GM12878 (cell line): ENCODE data around the gene FBLIM1. TPM values are rescaled to one million over a fixed set of nuclear protein-coding genes. Genes with fewer than 3 reads are reported as not detected.

ENCODE experiments used
- ATAC-seq: fragments of 200-7000 bp; cut with Tn5 transposase; 3 replicates; pipeline ENCODE4 v1.9.1; 2020; ENCODE audit warnings: mild to moderate bottlenecking, moderate library complexity
- BruUV-seq: library from RNA; stranded (reverse); fragments of 400-500 nt; replicated peaks from 2 replicates; lab custom pipeline; 2021; lab: Mats Ljungman, UMichigan
- CTCF ChIA-PET: fragments of 300-600 bp; sonication (Branson Sonifier 250); formaldehyde crosslinking; extraction: SDS; loops from one replicate; lab custom pipeline; 2021; ENCODE audit warnings: inconsistent platforms; lab: Yijun Ruan, JAX
- POLR2A ChIA-PET: fragments of 350-600 bp; formaldehyde crosslinking; extraction: SDS; loops from one replicate; lab custom pipeline; 2021; ENCODE audit warnings: inconsistent platforms; lab: Charles Lee
- RAD21 ChIA-PET: fragments of 300-600 bp; sonication (Branson Sonifier 250); formaldehyde crosslinking; loops from one replicate; lab custom pipeline; 2023; ENCODE audit warnings: antibody characterized with exemption; ENCODE audit not compliant: unreplicated experiment; lab: Charles Lee
- SMC1A ChIA-PET: fragments of 300-600 bp; sonication (Branson Sonifier 250); formaldehyde crosslinking; loops from one replicate; lab custom pipeline; 2023; ENCODE audit not compliant: unreplicated experiment, uncharacterized antibody; lab: Charles Lee
- DNase-seq: peaks from one replicate; pipeline ENCODE4 v3.0.0-alpha.2; 2011; ENCODE audit warnings: low read depth, low spot score
- FAIRE-seq: peaks from 3 replicates; lab custom pipeline; 2011; peaks lifted over from hg19 to GRCh38; lab: Jason Lieb, UNC
- H2AFZ ChIP-seq: 2 replicates; pipeline ENCODE4 v1.6.0; 2011; ENCODE audit warnings: low read depth, low read length, control low read depth; ENCODE audit not compliant: control insufficient read depth
- H3K27ac ChIP-seq: 2 replicates; pipeline ENCODE4 v1.5.1; 2011; ENCODE audit warnings: control low read depth; ENCODE audit not compliant: control insufficient read depth, insufficient read depth
- H3K27me3 ChIP-seq, 2 experiments: replicated peaks in 1 of 2; 2 replicates each; pipeline versions ENCODE4 v1.6.0 to v1.6.1; 2011; ENCODE audit warnings: low read length in 1 of 2; ENCODE audit not compliant: control insufficient read depth in 2 of 2, insufficient read depth in 2 of 2
- H3K36me3 ChIP-seq, 2 experiments: 2 replicates each; pipeline ENCODE4 v1.5.1; 2011; ENCODE audit warnings: low read length in 1 of 2; ENCODE audit not compliant: control insufficient read depth in 2 of 2, insufficient read depth in 2 of 2
- H3K4me1 ChIP-seq: 2 replicates; pipeline ENCODE4 v1.6.1; 2011; ENCODE audit warnings: mild to moderate bottlenecking, low read length, moderate library complexity, mixed read lengths; ENCODE audit not compliant: control insufficient read depth, insufficient read depth
- H3K4me2 ChIP-seq: 2 replicates; pipeline ENCODE4 v1.6.0; 2011; ENCODE audit warnings: control low read depth; ENCODE audit not compliant: control insufficient read depth, insufficient read depth
- H3K4me3 ChIP-seq: fragments of 200-600 bp; sonication (generic); 2 replicates; pipeline ENCODE4 v1.5.1; 2016
- H3K79me2 ChIP-seq: 2 replicates; pipeline ENCODE4 v1.6.0; 2011; ENCODE audit warnings: low read length; ENCODE audit not compliant: control insufficient read depth, insufficient read depth
- H3K9ac ChIP-seq: 2 replicates; pipeline ENCODE4 v1.8.0; 2011; ENCODE audit warnings: low read length, control low read depth, mixed read lengths; ENCODE audit not compliant: control insufficient read depth, insufficient read depth
- H3K9me3 ChIP-seq: replicated peaks from 3 replicates; pipeline ENCODE4 v1.5.1; 2011; ENCODE audit warnings: mild to moderate bottlenecking, low read length; ENCODE audit not compliant: control insufficient read depth, insufficient read depth
- H4K20me1 ChIP-seq: 2 replicates; pipeline ENCODE4 v1.6.0; 2011; ENCODE audit not compliant: control insufficient read depth, insufficient read depth
- BACH1 ChIP-seq: fragments of 450-650 bp; IDR thresholded peaks from 2 replicates; pipeline ENCODE4 v1.6.1; 2017; ENCODE audit warnings: mild to moderate bottlenecking, borderline replicate concordance
- CREB1 ChIP-seq: IDR thresholded peaks from 2 replicates; pipeline ENCODE4 v1.6.1; 2012; ENCODE audit warnings: low read depth, mild to moderate bottlenecking, inconsistent platforms
- CTCF ChIP-seq, 3 experiments: IDR thresholded peaks in 2 of 3; conservative IDR thresholded peaks in 1 of 3; 2 replicates each; pipeline ENCODE4 v1.5.1; 2011; ENCODE audit warnings: low read depth in 3 of 3, low read length in 3 of 3, mild to moderate bottlenecking in 3 of 3, control low read depth in 2 of 3, moderate library complexity in 2 of 3, inconsistent platforms in 1 of 3, mixed read lengths in 1 of 3; ENCODE audit not compliant: control insufficient read depth in 2 of 3, insufficient read depth in 1 of 3; ENCODE audit errors: extremely low read depth in 1 of 3
- EED ChIP-seq: sonication (generic); IDR thresholded peaks from 2 replicates; pipeline ENCODE4 v1.6.1; 2016; ENCODE audit warnings: antibody characterized with exemption, low read depth
- KAT2A ChIP-seq: conservative IDR thresholded peaks from 2 replicates; pipeline ENCODE4 v1.6.1; 2011; ENCODE audit warnings: low read depth, low read length; ENCODE audit not compliant: control insufficient read depth
- NR2C1 ChIP-seq: fragments of 450-650 bp; IDR thresholded peaks from 2 replicates; pipeline ENCODE4 v1.6.1; 2017; ENCODE audit warnings: antibody characterized with exemption, mild to moderate bottlenecking, moderate library complexity
- POLR2AphosphoS5 ChIP-seq: IDR thresholded peaks from 2 replicates; pipeline ENCODE4 v1.6.1; 2011; ENCODE audit warnings: mild to moderate bottlenecking, low read length, inconsistent platforms
- POU2F2 ChIP-seq: IDR thresholded peaks from 3 replicates; pipeline ENCODE4 v1.6.1; 2011; ENCODE audit warnings: low read depth, mild to moderate bottlenecking, low read length, borderline replicate concordance
- REST ChIP-seq: IDR thresholded peaks from 2 replicates; pipeline ENCODE4 v1.6.1; 2012; ENCODE audit warnings: mild to moderate bottlenecking, low read depth, low read length
- TAF1 ChIP-seq: IDR thresholded peaks from 2 replicates; pipeline ENCODE4 v1.6.1; 2011; ENCODE audit warnings: mild to moderate bottlenecking, low read depth, low read length, borderline replicate concordance
- WGBS: methylation state at CpG from one replicate; pipeline ENCODE4 v1.1.6; 2016; ENCODE audit warnings: low lambda C conversion rate; ENCODE audit not compliant: insufficient replicate concordance, insufficient coverage; ENCODE audit errors: missing lambda C conversion rate; 5-methylcytosine and 5-hydroxymethylcytosine counted together
- in situ Hi-C: fragments of 300-500 bp; cut with MboI; formaldehyde crosslinking; loops from 9 replicates; pipeline ENCODE4 v1.14.3; 2018; ENCODE audit warnings: mixed read lengths
- intact Hi-C: fragments of 100-400 bp; cut with micrococcal nuclease; formaldehyde crosslinking; loops from one replicate; pipeline ENCODE4 v1.14.2; 2022; ENCODE audit not compliant: unreplicated experiment
- polyA plus RNA-seq, 11 experiments: library from polyadenylated mRNA; depleted of rRNA in 4 of 11; unstranded in 6 of 11; stranded (reverse) in 5 of 11; fragments of >200 nt; fragmentation: Nextera tagmentation in 4 of 11; fragmentation: Illumina TruSeq in 1 of 11; extraction: Ambion mirVana in 4 of 11; extraction: Trizol in 1 of 11; gene quantifications; 1 replicate in 1 of 11; 2 replicates in 10 of 11; pipeline versions ENCODE4 v1.2.1 to v1.2.3, GENCODE V29; 2011 to 2016; ENCODE audit warnings: inconsistent platforms in 2 of 11, missing spikeins in 2 of 11, low read depth in 1 of 11
- total RNA-seq, 4 experiments: library from RNA; depleted of rRNA in 3 of 4; stranded (reverse); fragments of >200 nt in 3 of 4; fragmentation: Illumina TruSeq in 1 of 4; extraction: Trizol in 1 of 4; gene quantifications; 2 replicates each; pipeline versions ENCODE4 v1.2.1 to v1.2.3, GENCODE V29; 2013 to 2021
- TF ChIP-seq, protein P1 (sequence below): fragments of 450-650 bp; formaldehyde crosslinking; IDR thresholded peaks from 2 replicates; pipeline ENCODE4 v1.4.0; 2020; ENCODE audit warnings: mild to moderate bottlenecking, moderate library complexity

The FBLIM1 gene
- total and polyA plus RNA-seq, 10 of the 15 experiments (the other 5 are each of a cell fraction or from before 2014, with no cell fraction given) = 0.03 to 0.13 TPM; not detected in 8

GRCh38 chr1:15760520-15761211 lies 2.1 kb downstream of the FBLIM1 start (continued):
- TF ChIP-seq BACH1 = no peak
- TF ChIP-seq POLR2AphosphoS5 = no peak
- no peak for TF ChIP-seq POU2F2

DNA sequence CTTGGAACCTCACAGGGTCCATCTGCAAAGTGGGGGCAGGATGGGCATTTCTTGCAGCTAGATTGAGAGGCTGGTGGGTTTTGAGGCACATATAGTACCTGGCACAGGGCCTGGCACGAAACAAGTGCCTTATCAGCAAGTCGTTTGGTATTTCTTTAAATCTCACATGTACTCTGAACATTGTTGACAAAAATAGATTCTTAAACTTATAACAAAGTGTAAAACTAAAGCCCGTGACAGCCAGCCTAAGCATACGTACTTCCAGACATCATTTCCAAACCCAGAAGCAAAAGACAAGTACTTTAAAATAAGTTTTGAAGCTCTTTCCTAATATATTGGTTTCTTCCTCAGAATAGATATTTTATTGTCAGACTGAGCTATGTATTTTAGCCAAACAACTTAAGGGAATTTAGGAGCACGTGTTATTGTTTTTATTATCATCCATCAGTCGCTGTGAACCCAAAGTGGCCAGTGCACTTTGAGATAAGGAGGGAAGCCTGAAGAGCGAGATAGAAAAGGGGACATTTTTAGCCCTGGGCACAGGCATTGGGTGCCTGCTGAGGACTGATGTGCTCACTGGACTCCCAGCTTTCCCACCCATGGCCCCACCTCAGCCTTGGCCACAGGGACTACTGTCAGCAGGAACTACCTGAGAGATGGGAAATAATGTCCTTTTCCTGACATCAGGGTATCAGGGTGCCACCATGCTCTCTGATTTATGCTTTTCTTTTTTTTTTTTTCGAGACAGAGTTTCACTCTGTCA lies 3.0 kb downstream of the FBLIM1 start:
- ChIA-PET RAD21 (no interaction called here), SMC1A (no interaction called here), CTCF (interaction anchor here (0.5 to 0.8 kb wide), 2 partner anchors 246 to 1606 kb away, joined by 3 read pairs; no protein-coding TSS in a partner anchor), POLR2A (interaction anchor here (0.7 kb wide), 1 partner anchor 17 kb away, joined by 6 read pairs; no protein-coding TSS in a partner anchor)
- no peak for FAIRE-seq
- Histone ChIP-seq H3K4me1 (no peaks in the 10 kb centered on the region), H3K27me3 (peaks cover 7 to 16% of the 10 kb centered on the region in 2 experiments; a peak in 3 of 4 replicates), H4K20me1 (no peaks in the 10 kb centered on the region), H3K36me3 (no peaks in the 10 kb centered on the region), H3K27ac (no peak overlapping the region), H3K4me2 (no peak overlapping the region), H3K4me3 (no peak overlapping the region), H3K9me3 (no peaks in the 10 kb centered on the region), H2AFZ (no peak overlapping the region), H3K9ac (no peak overlapping the region), H3K79me2 (no peaks in the 10 kb centered on the region)
- intact Hi-C loops (no loop called here), in situ Hi-C loops (no loop called here)
- BruUV-seq = no TSS peak
- no peak for DNase-seq
- WGBS = 20% methylated on average over 7 of the region's 8 CpGs
- no peak for ATAC-seq
- TF ChIP-seq CTCF (IDR thresholded peaks at IDR 0.05 in 2 of 3, conservative IDR thresholded peaks at IDR 0.05 in 1 of 3; ENCODE audit: control insufficient read depth in 2 of 3, extremely low read depth in 1 of 3, insufficient read depth in 1 of 3, low read depth in 3 of 3, low read length in 3 of 3) = no peak
- no peak for TF ChIP-seq EED
- TF ChIP-seq REST = no peak
- TF ChIP-seq CREB1 = no peak
- TF ChIP-seq, protein P1, sequence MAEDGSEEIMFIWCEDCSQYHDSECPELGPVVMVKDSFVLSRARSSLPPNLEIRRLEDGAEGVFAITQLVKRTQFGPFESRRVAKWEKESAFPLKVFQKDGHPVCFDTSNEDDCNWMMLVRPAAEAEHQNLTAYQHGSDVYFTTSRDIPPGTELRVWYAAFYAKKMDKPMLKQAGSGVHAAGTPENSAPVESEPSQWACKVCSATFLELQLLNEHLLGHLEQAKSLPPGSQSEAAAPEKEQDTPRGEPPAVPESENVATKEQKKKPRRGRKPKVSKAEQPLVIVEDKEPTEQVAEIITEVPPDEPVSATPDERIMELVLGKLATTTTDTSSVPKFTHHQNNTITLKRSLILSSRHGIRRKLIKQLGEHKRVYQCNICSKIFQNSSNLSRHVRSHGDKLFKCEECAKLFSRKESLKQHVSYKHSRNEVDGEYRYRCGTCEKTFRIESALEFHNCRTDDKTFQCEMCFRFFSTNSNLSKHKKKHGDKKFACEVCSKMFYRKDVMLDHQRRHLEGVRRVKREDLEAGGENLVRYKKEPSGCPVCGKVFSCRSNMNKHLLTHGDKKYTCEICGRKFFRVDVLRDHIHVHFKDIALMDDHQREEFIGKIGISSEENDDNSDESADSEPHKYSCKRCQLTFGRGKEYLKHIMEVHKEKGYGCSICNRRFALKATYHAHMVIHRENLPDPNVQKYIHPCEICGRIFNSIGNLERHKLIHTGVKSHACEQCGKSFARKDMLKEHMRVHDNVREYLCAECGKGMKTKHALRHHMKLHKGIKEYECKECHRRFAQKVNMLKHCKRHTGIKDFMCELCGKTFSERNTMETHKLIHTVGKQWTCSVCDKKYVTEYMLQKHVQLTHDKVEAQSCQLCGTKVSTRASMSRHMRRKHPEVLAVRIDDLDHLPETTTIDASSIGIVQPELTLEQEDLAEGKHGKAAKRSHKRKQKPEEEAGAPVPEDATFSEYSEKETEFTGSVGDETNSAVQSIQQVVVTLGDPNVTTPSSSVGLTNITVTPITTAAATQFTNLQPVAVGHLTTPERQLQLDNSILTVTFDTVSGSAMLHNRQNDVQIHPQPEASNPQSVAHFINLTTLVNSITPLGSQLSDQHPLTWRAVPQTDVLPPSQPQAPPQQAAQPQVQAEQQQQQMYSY = no peak
- no peak for TF ChIP-seq TAF1
- TF ChIP-seq KAT2A = no peak
- TF ChIP-seq NR2C1 = no peak
